ENCODE data around the gene MAN2C1.
A peak's percentile ranks its signal among the peaks of the same experiment; 100 is the strongest.
"Not testable (repeated sequence)": the region's sequence is repeated elsewhere in the genome, so short reads cannot be mapped to it uniquely, and the experiment has no call there.

MAN2C1 gene

GRCh38 chr15:75360856-75361255, 7.6 kb downstream of the MAN2C1 start:
- no peak for DNase-seq

GRCh38 chr15:75360391-75360790, 8.0 kb downstream of the MAN2C1 start:
- DNase-seq: peak; percentile 49

GRCh38 chr15:75359537-75360250, 8.7 kb downstream of the MAN2C1 start:
- DNase-seq: no peak

- DNase-seq: no peak
These were observed 9.5 kb downstream of the MAN2C1 start for GRCh38 chr15:75358771-75359536.

- no peak for DNase-seq
These were observed 10.3 kb downstream of the MAN2C1 start for GRCh38 chr15:75357976-75358673.

- no peak for DNase-seq
These were observed 11.9 kb downstream of the MAN2C1 start for GRCh38 chr15:75356517-75356916.

- DNase-seq: no peak
These were observed 12.4 kb downstream of the MAN2C1 start for GRCh38 chr15:75356006-75356405.

- DNase-seq: no peak
These were observed 13.0 kb downstream of the MAN2C1 start for GRCh38 chr15:75355369-75355768.

GRCh38 chr15:75354454-75354853, 14.0 kb downstream of the MAN2C1 start:
- DNase-seq: no peak

GRCh38 chr15:75353604-75354003, 14.8 kb downstream of the MAN2C1 start:
- no peak for DNase-seq

- no peak for DNase-seq
These were observed 16.0 kb downstream of the MAN2C1 start for GRCh38 chr15:75352186-75353080.

- no peak for DNase-seq
These were observed 17.6 kb downstream of the MAN2C1 start for GRCh38 chr15:75350601-75351361.

- DNase-seq: peak; percentile 85
These were observed 18.4 kb downstream of the MAN2C1 start for GRCh38 chr15:75349851-75350588.

GRCh38 chr15:75349351-75349669, 19.1 kb downstream of the MAN2C1 start:
- DNase-seq: not testable (repeated sequence)

GRCh38 chr15:75348562-75349350, 19.7 kb downstream of the MAN2C1 start:
- peak; percentile 31 for DNase-seq

- no peak for DNase-seq
These were observed 20.3 kb downstream of the MAN2C1 start for GRCh38 chr15:75348034-75348561.

GRCh38 chr15:75347222-75348033, 21.0 kb downstream of the MAN2C1 start:
- DNase-seq: peak; percentile 65

GRCh38 chr15:75346796-75347221, 21.6 kb downstream of the MAN2C1 start, which contains the start of gene NEIL1:
TSS of gene NEIL1 (plus strand) at chr15:75347039. CDS start at chr15:75348906, 1,867 bp downstream.
- DNase-seq: no peak

GRCh38 chr15:75343953-75344352, 24.5 kb downstream of the MAN2C1 start:
- not testable (repeated sequence) for DNase-seq
